Uterus (tissue), 4 donors: ENCODE data around the gene MSRB1. TPM values are rescaled to one million over a fixed set of nuclear protein-coding genes. Genes with fewer than 3 reads are reported as not detected.
"Not testable (repeated sequence)": the region's sequence is repeated elsewhere in the genome, so short reads cannot be mapped to it uniquely, and the experiment has no call there.

Source experiments
- DNase-seq, 2 donors: peaks; one replicate each; pipeline ENCODE4 v3.0.0-alpha.2; 2019 to 2020
- H3K27ac ChIP-seq, 2 donors: fragments of 200-600 bp; sonication (generic); 1 replicate in 1 of 2; 2 replicates in 1 of 2; pipeline ENCODE4 v1.5.1; 2016 to 2018
- H3K27me3 ChIP-seq, 2 donors: fragments of 200-600 bp; sonication (generic); one replicate each; pipeline ENCODE4 v1.5.1; 2018 to 2019; ENCODE audit warnings: control low read depth in 1 of 2
- H3K36me3 ChIP-seq, 2 donors: fragments of 200-600 bp; sonication (generic); one replicate each; pipeline ENCODE4 v1.5.1; 2019; ENCODE audit warnings: control low read depth in 1 of 2
- H3K4me1 ChIP-seq, 2 donors: fragments of 200-600 bp; sonication (generic); one replicate each; pipeline ENCODE4 v1.5.1; 2018 to 2019; ENCODE audit warnings: control low read depth in 1 of 2
- H3K4me3 ChIP-seq, 2 donors: fragments of 200-600 bp; sonication (generic); 1 replicate in 1 of 2; 2 replicates in 1 of 2; pipeline ENCODE4 v1.5.1; 2018 to 2019; ENCODE audit warnings: mild to moderate bottlenecking in 1 of 2
- H3K9me3 ChIP-seq, 2 donors: fragments of 200-600 bp; sonication (generic); one replicate each; pipeline ENCODE4 v1.5.1; 2019; ENCODE audit warnings: control low read depth in 1 of 2
- CTCF ChIP-seq, 4 experiments: fragments of 200-600 bp in 2 of 4; fragments of 450-650 bp in 2 of 4; sonication (generic) in 2 of 4; IDR thresholded peaks; one replicate each; pipeline ENCODE4 v1.5.1; 2016 to 2019; ENCODE audit warnings: antibody characterized with exemption in 4 of 4, mild to moderate bottlenecking in 2 of 4, moderate library complexity in 1 of 4
- POLR2A ChIP-seq, 2 donors: fragments of 450-650 bp; IDR thresholded peaks; one replicate each; pipeline ENCODE4 v1.6.1; 2016; ENCODE audit warnings: antibody characterized with exemption in 2 of 2, mild to moderate bottlenecking in 1 of 2, moderate library complexity in 1 of 2
- intact Hi-C: fragments of 100-400 bp; cut with DNase I; formaldehyde crosslinking; loops from one replicate; pipeline ENCODE4 v1.15.1; 2023; ENCODE audit warnings: low total_unique reads
- total RNA-seq, 4 donors: library from RNA; depleted of rRNA in 3 of 4; stranded (reverse); fragments of >200 nt in 3 of 4; gene quantifications; one replicate each; pipeline versions ENCODE4 v1.1.0 to v1.2.4, GENCODE V29; 2014 to 2023
- donor health status: DM: yes; HTN: yes; CAD: no.

The MSRB1 gene
- total RNA-seq, 4 donors from 2014 or later = 5.6 to 21.2 (median 11.9) TPM

DNA sequence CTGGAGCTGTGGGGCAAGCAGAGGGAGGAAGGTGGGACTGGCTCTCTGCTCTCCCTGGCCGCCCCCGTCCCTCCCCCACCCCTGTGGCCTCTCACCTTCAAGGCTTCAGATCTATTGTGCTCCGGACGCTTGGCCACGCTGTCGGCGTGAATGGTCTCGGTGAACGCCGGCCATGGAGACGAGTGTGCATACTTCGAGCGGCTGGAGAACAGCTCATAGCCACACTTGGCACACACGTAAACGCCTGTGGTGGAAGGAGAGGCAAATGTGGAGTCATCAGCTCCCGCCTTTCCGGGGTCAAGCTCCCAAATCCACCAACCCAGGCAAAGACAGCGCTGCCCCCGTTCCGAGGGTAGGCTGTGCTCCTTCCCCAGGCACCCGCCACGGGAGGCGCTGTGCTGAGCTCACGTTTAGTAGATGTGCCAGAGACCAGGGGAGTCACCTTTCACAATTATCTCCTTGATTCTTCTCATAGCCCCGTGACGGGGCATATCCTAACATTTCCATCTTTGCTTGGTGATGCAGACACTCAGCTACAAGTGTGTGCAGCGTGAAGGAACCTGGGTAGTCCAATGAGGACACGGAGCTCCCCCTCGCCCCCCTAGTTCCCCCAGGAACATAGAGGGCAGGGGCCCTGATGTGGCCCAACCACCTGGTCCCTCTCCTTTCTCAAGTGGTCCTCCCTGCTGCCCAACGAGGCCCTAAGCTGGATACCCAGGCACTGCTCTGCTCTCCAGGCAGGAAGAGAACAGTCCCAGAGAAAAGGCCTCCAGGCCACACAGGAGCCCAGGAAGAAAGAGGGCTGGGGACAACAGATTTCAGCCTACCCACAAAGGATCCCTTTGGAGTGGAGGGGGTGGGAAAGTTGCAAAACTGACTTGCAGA, 1.6 kb downstream of the MSRB1 start:
- no peaks in the 10 kb centered on the region for H3K9me3 ChIP-seq
- H3K4me3 ChIP-seq = no peak overlapping the region
- no peaks in the 10 kb centered on the region for H3K36me3 ChIP-seq
- no peaks in the 10 kb centered on the region for H3K27me3 ChIP-seq
- no peak for DNase-seq
- peaks cover 0 to 5% of the 10 kb centered on the region in 2 donors for H3K4me1 ChIP-seq
- intact Hi-C loops = no loop called here
- TF ChIP-seq CTCF (IDR thresholded peaks at IDR 0.05) (no peak), POLR2A (IDR thresholded peaks at IDR 0.05) (no peak)
- H3K27ac ChIP-seq = no peak overlapping the region

GRCh38 chr16:1940273-1941161, 2.5 kb downstream of the MSRB1 start:
- DNase-seq = no peak
- H3K27ac ChIP-seq = no peak overlapping the region
- intact Hi-C loops = no loop called here
- H3K4me3 ChIP-seq = no peak overlapping the region
- H3K36me3 ChIP-seq = no peaks in the 10 kb centered on the region
- no peaks in the 10 kb centered on the region for H3K27me3 ChIP-seq
- peaks cover 0 to 5% of the 10 kb centered on the region in 2 donors for H3K4me1 ChIP-seq
- TF ChIP-seq CTCF (IDR thresholded peaks at IDR 0.05) (no peak), POLR2A (IDR thresholded peaks at IDR 0.05) (no peak)
- no peaks in the 10 kb centered on the region for H3K9me3 ChIP-seq

DNA sequence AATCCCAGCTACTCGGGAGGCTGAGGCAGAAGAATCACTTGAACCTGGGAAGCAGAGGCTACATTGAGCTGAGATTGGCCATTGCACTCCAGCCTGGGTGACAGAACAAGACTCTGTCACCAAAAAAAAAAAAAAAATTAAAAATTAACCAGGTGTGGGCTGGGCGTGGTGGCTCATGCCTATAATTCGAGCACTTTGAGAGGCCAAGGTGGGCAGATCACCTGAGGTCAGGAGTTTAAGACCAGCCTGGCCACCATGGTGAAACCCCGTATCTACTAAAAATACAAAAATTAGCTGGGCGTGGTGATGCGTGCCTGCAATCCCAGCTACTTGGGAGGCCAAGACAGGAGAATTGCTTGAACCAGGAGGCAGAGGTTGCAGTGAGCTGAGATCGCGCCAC, 3.2 kb downstream of the MSRB1 start:
- H3K36me3 ChIP-seq, intact Hi-C loops, H3K4me1 ChIP-seq, H3K27ac ChIP-seq, H3K27me3 ChIP-seq, H3K9me3 ChIP-seq, H3K4me3 ChIP-seq, DNase-seq: not testable (repeated sequence)

GRCh38 chr16:1938910-1939309, 4.1 kb downstream of the MSRB1 start:
- intact Hi-C loops = no loop called here
- no peak for DNase-seq
- Histone ChIP-seq H3K27me3 (no peaks in the 10 kb centered on the region), H3K9me3 (no peaks in the 10 kb centered on the region), H3K36me3 (no peaks in the 10 kb centered on the region), H3K27ac (no peak overlapping the region), H3K4me3 (no peak overlapping the region), H3K4me1 (peaks cover 0 to 5% of the 10 kb centered on the region in 2 donors)
- TF ChIP-seq POLR2A (IDR thresholded peaks at IDR 0.05) (no peak), CTCF (IDR thresholded peaks at IDR 0.05) (no peak)

DNA sequence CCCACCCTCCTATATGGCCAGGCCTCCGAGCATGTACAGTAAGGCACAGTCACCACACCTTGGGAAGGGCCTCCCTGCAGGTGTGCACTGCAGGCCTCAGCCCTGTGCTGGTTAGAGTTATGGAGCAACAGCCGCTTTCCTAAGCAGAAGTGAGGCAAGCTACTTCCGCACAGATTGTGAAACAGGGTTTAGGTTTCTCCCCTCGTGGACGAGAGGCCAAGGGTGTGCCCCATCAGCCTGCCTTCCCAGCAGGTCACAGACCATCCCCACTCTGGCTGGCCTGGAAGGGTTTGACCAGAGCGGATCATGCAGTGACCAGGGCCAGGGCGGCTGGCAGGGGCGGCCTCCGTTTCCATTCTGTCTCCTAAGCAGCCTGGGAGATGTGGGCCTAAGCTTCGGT, 4.7 kb downstream of the MSRB1 start:
- Histone ChIP-seq H3K4me1 (peaks cover 0 to 5% of the 10 kb centered on the region in 2 donors), H3K9me3 (no peaks in the 10 kb centered on the region), H3K27me3 (no peaks in the 10 kb centered on the region), H3K36me3 (no peaks in the 10 kb centered on the region), H3K4me3 (no peak overlapping the region), H3K27ac (no peak overlapping the region)
- no peak for DNase-seq
- no peak for TF ChIP-seq CTCF (IDR thresholded peaks at IDR 0.05)
- no peak for TF ChIP-seq POLR2A (IDR thresholded peaks at IDR 0.05)
- intact Hi-C loops = no loop called here
